H9 (cell line): ENCODE data around the gene HMGCS1. TPM values are rescaled to one million over a fixed set of nuclear protein-coding genes. Genes with fewer than 3 reads are reported as not detected.

Source experiments
- DNase-seq: peaks from one replicate; pipeline ENCODE4 v3.0.0-alpha.2; 2017
- H2AFZ ChIP-seq: one replicate; pipeline ENCODE4 v1.6.1; 2013; ENCODE audit warnings: mild to moderate bottlenecking, low read length, control low read depth, moderate library complexity
- H2AK5ac ChIP-seq: 2 replicates; pipeline ENCODE4 v1.6.1; 2013; ENCODE audit warnings: low read length, control low read depth, mixed read lengths; ENCODE audit not compliant: insufficient read length
- H2BK120ac ChIP-seq: one replicate; pipeline ENCODE4 v1.6.1; 2013; ENCODE audit warnings: low read depth, mild to moderate bottlenecking, low read length, control low read depth, inconsistent platforms; ENCODE audit not compliant: poor library complexity, severe bottlenecking
- H2BK12ac ChIP-seq: 2 replicates; pipeline ENCODE4 v1.6.1; 2013; ENCODE audit warnings: low read length, control low read depth, mixed read lengths, low read depth; ENCODE audit not compliant: insufficient read length
- H2BK15ac ChIP-seq: 2 replicates; pipeline ENCODE4 v1.6.1; 2013; ENCODE audit warnings: low read depth, low read length, control low read depth
- H2BK20ac ChIP-seq: one replicate; pipeline ENCODE4 v1.6.1; 2013; ENCODE audit warnings: low read depth, mild to moderate bottlenecking, low read length, control low read depth, inconsistent platforms; ENCODE audit not compliant: poor library complexity, severe bottlenecking
- H2BK5ac ChIP-seq: 2 replicates; pipeline ENCODE4 v1.6.1; 2013; ENCODE audit warnings: low read length, control low read depth, mixed read lengths; ENCODE audit not compliant: insufficient read length
- H3K14ac ChIP-seq: 2 replicates; pipeline ENCODE4 v1.6.1; 2013; ENCODE audit warnings: low read length, control low read depth; ENCODE audit not compliant: insufficient read depth
- H3K18ac ChIP-seq: 2 replicates; pipeline ENCODE4 v1.6.1; 2013; ENCODE audit warnings: low read depth, mild to moderate bottlenecking, mixed read lengths, low read length, control low read depth; ENCODE audit not compliant: insufficient read length
- H3K23ac ChIP-seq: 2 replicates; pipeline ENCODE4 v1.6.1; 2013; ENCODE audit warnings: low read length, control low read depth, mixed read lengths, low read depth; ENCODE audit not compliant: insufficient read length
- H3K23me2 ChIP-seq: 2 replicates; pipeline ENCODE4 v1.6.1; 2013; ENCODE audit warnings: low read depth, mild to moderate bottlenecking, mixed read lengths, low read length, control low read depth; ENCODE audit not compliant: insufficient read length, poor library complexity, severe bottlenecking
- H3K27ac ChIP-seq: 2 replicates; pipeline ENCODE4 v1.5.1; 2013; ENCODE audit warnings: low read length, control low read depth, mixed read lengths, low read depth; ENCODE audit not compliant: insufficient read length
- H3K27me3 ChIP-seq: 2 replicates; pipeline ENCODE4 v1.6.1; 2013; ENCODE audit warnings: low read length, control low read depth, inconsistent platforms; ENCODE audit not compliant: insufficient read depth
- H3K4ac ChIP-seq: 2 replicates; pipeline ENCODE4 v1.6.1; 2013; ENCODE audit warnings: low read depth, mild to moderate bottlenecking, control low read depth, inconsistent platforms, low read length, moderate library complexity
- H3K4me1 ChIP-seq: 2 replicates; pipeline ENCODE4 v1.6.1; 2013; ENCODE audit warnings: low read length, control low read depth, inconsistent platforms; ENCODE audit not compliant: insufficient read depth
- H3K4me2 ChIP-seq: 2 replicates; pipeline ENCODE4 v1.6.1; 2013; ENCODE audit warnings: low read length, control low read depth, mixed read lengths; ENCODE audit not compliant: insufficient read length, insufficient read depth
- H3K56ac ChIP-seq: 2 replicates; pipeline ENCODE4 v1.6.1; 2013; ENCODE audit warnings: low read depth, mild to moderate bottlenecking, mixed read lengths, low read length, control low read depth; ENCODE audit not compliant: insufficient read length
- H3K79me1 ChIP-seq: 2 replicates; pipeline ENCODE4 v1.6.1; 2013; ENCODE audit warnings: low read depth, mild to moderate bottlenecking, moderate library complexity, low read length, control low read depth, inconsistent platforms; ENCODE audit not compliant: insufficient read depth, poor library complexity, severe bottlenecking
- H3K79me2 ChIP-seq: 2 replicates; pipeline ENCODE4 v1.6.1; 2013; ENCODE audit warnings: low read length, control low read depth, inconsistent platforms; ENCODE audit not compliant: insufficient read depth
- H3K9ac ChIP-seq: 2 replicates; pipeline ENCODE4 v1.6.1; 2013; ENCODE audit warnings: low read length, control low read depth, mixed read lengths; ENCODE audit not compliant: insufficient read length; ENCODE audit errors: extremely low read depth
- H3K9me3 ChIP-seq: one replicate; pipeline ENCODE4 v1.6.1; 2013; ENCODE audit warnings: low read depth, low read length, inconsistent platforms; ENCODE audit not compliant: control insufficient read depth
- H3T11ph ChIP-seq: one replicate; pipeline ENCODE4 v1.6.1; 2013; ENCODE audit warnings: mild to moderate bottlenecking, low read length, control low read depth, inconsistent platforms
- H4K20me1 ChIP-seq: one replicate; pipeline ENCODE4 v1.6.1; 2013; ENCODE audit not compliant: control insufficient read depth, insufficient read length, insufficient read depth
- H4K5ac ChIP-seq: 2 replicates; pipeline ENCODE4 v1.6.1; 2013; ENCODE audit warnings: low read depth, mild to moderate bottlenecking, mixed read lengths, low read length, control low read depth; ENCODE audit not compliant: insufficient read length
- H4K8ac ChIP-seq: replicated peaks from 2 replicates; pipeline ENCODE4 v1.6.1; 2013; ENCODE audit warnings: low read length, control low read depth, mixed read lengths, low read depth; ENCODE audit not compliant: insufficient read length
- H4K91ac ChIP-seq: 2 replicates; pipeline ENCODE4 v1.6.1; 2013; ENCODE audit warnings: low read depth, mild to moderate bottlenecking, moderate library complexity, mixed read lengths, low read length, control low read depth; ENCODE audit not compliant: insufficient read length
- H3K27ac Mint-ChIP-seq, 3 experiments: 2 replicates in 2 of 3; 3 replicates in 1 of 3; pipeline ENCODE4 v1.8.0; 2020 to 2021; ENCODE audit warnings: mixed read lengths in 3 of 3, mild to moderate bottlenecking in 1 of 3, moderate library complexity in 1 of 3
- H3K27me3 Mint-ChIP-seq: 2 replicates; pipeline ENCODE4 v1.8.0; 2021; ENCODE audit warnings: low read depth, mild to moderate bottlenecking, moderate library complexity, mixed read lengths
- H3K36me3 Mint-ChIP-seq, 3 experiments: 2 replicates in 2 of 3; 3 replicates in 1 of 3; pipeline ENCODE4 v1.8.0; 2020 to 2021; ENCODE audit warnings: low read depth in 3 of 3, mixed read lengths in 3 of 3; ENCODE audit not compliant: insufficient read depth in 1 of 3
- H3K4me1 Mint-ChIP-seq, 2 experiments: 2 replicates each; pipeline ENCODE4 v1.8.0; 2020; ENCODE audit warnings: mixed read lengths in 2 of 2
- H3K4me3 Mint-ChIP-seq, 2 experiments: 2 replicates in 1 of 2; 3 replicates in 1 of 2; pipeline ENCODE4 v1.8.0; 2020 to 2021; ENCODE audit warnings: mild to moderate bottlenecking in 2 of 2, mixed read lengths in 2 of 2, moderate library complexity in 1 of 2
- H3K9me3 Mint-ChIP-seq, 2 experiments: 2 replicates in 1 of 2; 3 replicates in 1 of 2; pipeline ENCODE4 v1.8.0; 2020; ENCODE audit warnings: mild to moderate bottlenecking in 2 of 2, mixed read lengths in 2 of 2, moderate library complexity in 1 of 2
- total RNA-seq: library from RNA; stranded (reverse); gene quantifications from 2 replicates; pipeline ENCODE4 v1.2.1, GENCODE V29; 2021
- TF ChIP-seq, protein P1 (sequence below): fragments of 200-600 bp; sonication (generic); conservative IDR thresholded peaks from 3 replicates; pipeline ENCODE4 v1.8.0; 2021; ENCODE audit warnings: antibody characterized with exemption, mild to moderate bottlenecking

The HMGCS1 gene
- total RNA-seq, 1 experiment from 2014 or later: 147 TPM

DNA sequence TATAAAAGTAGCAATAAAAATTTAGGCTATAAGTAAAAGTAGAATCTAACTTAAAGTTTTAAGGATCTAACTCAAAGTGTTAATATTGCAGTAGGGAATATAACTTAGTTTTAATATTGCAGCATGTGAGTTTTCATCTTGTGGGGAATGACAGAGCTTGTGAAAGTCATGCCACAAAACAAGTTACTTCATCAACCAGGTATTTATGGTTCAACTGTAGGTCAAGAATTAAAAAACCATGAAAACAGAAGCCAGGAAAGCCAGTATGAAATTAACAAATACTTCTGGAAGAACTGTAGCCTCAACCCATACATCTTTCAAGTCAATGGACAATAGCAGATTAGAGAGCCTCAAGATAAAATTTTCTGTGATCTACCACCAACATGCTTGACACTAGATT is 19.0 kb downstream of the HMGCS1 start:
- no peak overlapping the region for H3K56ac ChIP-seq
- no peak overlapping the region for H3K23ac ChIP-seq
- H3K9ac ChIP-seq: no peak overlapping the region
- DNase-seq: no peak
- no peak overlapping the region for H3T11ph ChIP-seq
- H4K8ac ChIP-seq: no peak overlapping the region
- no peaks in the 10 kb centered on the region for H3K9me3 ChIP-seq
- H2AFZ ChIP-seq: no peak overlapping the region
- H3K14ac ChIP-seq: no peak overlapping the region
- H4K20me1 ChIP-seq: no peaks in the 10 kb centered on the region
- H2BK15ac ChIP-seq: no peak overlapping the region
- no peak overlapping the region for H2BK12ac ChIP-seq
- no peak overlapping the region for H3K4ac ChIP-seq
- Mint-ChIP-seq H3K27ac (peak overlapping the region in 1 of 3 experiments; percentile 44; a peak in 1 of 7 replicates), H3K4me3 (no peak overlapping the region), H3K4me1 (no peaks in the 10 kb centered on the region), H3K9me3 (no peaks in the 10 kb centered on the region), H3K36me3 (peaks cover 67 to 88% (median 86%) of the 10 kb centered on the region in 3 experiments; a peak in 6 of 7 replicates), H3K27me3 (no peaks in the 10 kb centered on the region)
- H2BK120ac ChIP-seq: no peak overlapping the region
- H3K4me2 ChIP-seq: no peak overlapping the region
- TF ChIP-seq, protein P1, sequence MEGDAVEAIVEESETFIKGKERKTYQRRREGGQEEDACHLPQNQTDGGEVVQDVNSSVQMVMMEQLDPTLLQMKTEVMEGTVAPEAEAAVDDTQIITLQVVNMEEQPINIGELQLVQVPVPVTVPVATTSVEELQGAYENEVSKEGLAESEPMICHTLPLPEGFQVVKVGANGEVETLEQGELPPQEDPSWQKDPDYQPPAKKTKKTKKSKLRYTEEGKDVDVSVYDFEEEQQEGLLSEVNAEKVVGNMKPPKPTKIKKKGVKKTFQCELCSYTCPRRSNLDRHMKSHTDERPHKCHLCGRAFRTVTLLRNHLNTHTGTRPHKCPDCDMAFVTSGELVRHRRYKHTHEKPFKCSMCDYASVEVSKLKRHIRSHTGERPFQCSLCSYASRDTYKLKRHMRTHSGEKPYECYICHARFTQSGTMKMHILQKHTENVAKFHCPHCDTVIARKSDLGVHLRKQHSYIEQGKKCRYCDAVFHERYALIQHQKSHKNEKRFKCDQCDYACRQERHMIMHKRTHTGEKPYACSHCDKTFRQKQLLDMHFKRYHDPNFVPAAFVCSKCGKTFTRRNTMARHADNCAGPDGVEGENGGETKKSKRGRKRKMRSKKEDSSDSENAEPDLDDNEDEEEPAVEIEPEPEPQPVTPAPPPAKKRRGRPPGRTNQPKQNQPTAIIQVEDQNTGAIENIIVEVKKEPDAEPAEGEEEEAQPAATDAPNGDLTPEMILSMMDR: no peak
- no peaks in the 10 kb centered on the region for H3K23me2 ChIP-seq
- no peak overlapping the region for H3K18ac ChIP-seq
- no peak overlapping the region for H3K27ac ChIP-seq
- H4K91ac ChIP-seq: no peak overlapping the region
- H2BK5ac ChIP-seq: no peak overlapping the region
- H3K4me1 ChIP-seq: no peaks in the 10 kb centered on the region
- H3K27me3 ChIP-seq: no peaks in the 10 kb centered on the region; the same call in 1 of the 2 replicates
- H2AK5ac ChIP-seq: no peak overlapping the region
- H3K79me2 ChIP-seq: peaks cover 5% of the 10 kb centered on the region; the same call in 1 of the 2 replicates
- no peak overlapping the region for H4K5ac ChIP-seq
- peaks cover 3% of the 10 kb centered on the region for H3K79me1 ChIP-seq
- H2BK20ac ChIP-seq: no peak overlapping the region
